Measurements from ENCODE around the gene ANXA1. TPM values are rescaled to one million over a fixed set of nuclear protein-coding genes. Genes with fewer than 3 reads are reported as not detected.

The ANXA1 gene
- total RNA-seq, 3 donors from 2014 or later: 364 to 729 (median 628) TPM

DNA sequence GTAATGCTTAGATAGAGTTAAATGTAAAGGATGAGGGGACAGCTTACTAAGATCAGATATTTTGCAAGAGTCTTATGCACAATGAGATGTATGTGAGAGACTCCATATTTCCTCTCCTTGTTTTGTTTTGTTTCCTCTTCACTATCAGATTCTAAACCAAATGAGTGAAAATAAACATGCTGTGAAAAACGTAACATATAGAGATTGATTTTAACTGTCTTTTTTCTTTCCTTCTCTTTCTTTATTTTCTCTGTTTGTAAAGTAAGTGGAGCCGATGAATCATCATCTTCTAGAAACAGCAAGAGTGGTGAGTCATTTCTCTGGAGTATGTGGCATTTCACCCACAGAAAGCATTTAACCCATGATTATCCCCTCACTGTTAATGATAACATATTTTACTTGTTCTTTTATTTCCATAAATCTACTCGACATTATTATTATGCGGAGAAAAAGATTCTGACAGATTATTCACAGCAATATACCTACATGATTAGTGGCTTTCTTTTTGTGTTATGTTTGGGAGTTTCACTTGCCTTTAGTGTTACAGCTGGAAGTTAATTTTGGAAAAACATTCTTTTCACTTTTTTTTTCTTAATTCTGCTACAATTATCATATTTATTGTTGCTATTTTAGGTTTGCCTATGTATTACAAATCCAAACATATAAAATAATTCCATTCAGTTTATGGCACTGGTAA is 2.1 kb upstream of the ANXA1 start:
- H3K27ac ChIP-seq: peak overlapping the region; percentile 68 to 75
- TF ChIP-seq POLR2AphosphoS5 (IDR thresholded peaks at IDR 0.05): no peak
- no peak for TF ChIP-seq POLR2A (IDR thresholded peaks at IDR 0.05)
- TF ChIP-seq CTCF (IDR thresholded peaks at IDR 0.05): no peak
- DNase-seq (ENCODE audit: low spot score in 2 of 2): no peak
- H3K4me1 ChIP-seq: peaks cover 0 to 8% of the 10 kb centered on the region in 2 donors
- no peaks in the 10 kb centered on the region for H3K36me3 ChIP-seq
- H3K4me3 ChIP-seq: peak overlapping the region in 1 of 3 donors; percentile 14
- no peaks in the 10 kb centered on the region for H3K27me3 ChIP-seq
- H3K9me3 ChIP-seq: no peaks in the 10 kb centered on the region
- intact Hi-C loops (cut with DNase I; ENCODE audit: low total_unique reads): no loop called here

GRCh38 chr9:73152543-73152844 is 829 bp downstream of the ANXA1 start:
- H3K4me3 ChIP-seq: peak overlapping the region; percentile 53 to 65 (median 54)
- H3K36me3 ChIP-seq: no peaks in the 10 kb centered on the region
- TF ChIP-seq CTCF (IDR thresholded peaks at IDR 0.05): no peak
- TF ChIP-seq POLR2AphosphoS5 (IDR thresholded peaks at IDR 0.05): no peak
- TF ChIP-seq POLR2A (IDR thresholded peaks at IDR 0.05): no peak
- no peaks in the 10 kb centered on the region for H3K9me3 ChIP-seq
- peak overlapping the region; percentile 81 to 89 for H3K27ac ChIP-seq
- intact Hi-C loops (cut with DNase I; ENCODE audit: low total_unique reads): no loop called here
- no peak for DNase-seq (ENCODE audit: low spot score in 2 of 2)
- H3K27me3 ChIP-seq: no peaks in the 10 kb centered on the region
- peaks cover 0 to 17% of the 10 kb centered on the region in 2 donors for H3K4me1 ChIP-seq

DNA sequence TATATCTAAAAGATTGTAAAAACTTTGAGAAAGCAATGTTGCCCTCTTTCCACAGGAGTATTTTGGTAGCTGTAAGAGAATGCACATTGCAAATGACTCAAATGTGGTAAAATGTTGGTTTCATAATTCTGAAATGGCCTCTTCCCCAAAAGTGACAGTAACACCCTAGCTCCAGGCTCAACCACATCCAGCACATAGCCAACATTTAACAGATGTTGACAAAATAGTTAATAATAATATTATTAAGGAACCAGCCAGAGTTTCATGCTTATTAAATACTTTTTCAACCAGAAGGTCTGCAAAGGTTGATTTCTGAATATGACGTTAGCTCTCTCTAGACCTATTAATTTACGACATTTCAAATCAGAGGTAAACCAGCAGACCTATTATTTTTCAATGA is 1.3 kb downstream of the ANXA1 start:
- H3K4me1 ChIP-seq: peaks cover 0 to 17% of the 10 kb centered on the region in 2 donors
- DNase-seq (ENCODE audit: low spot score in 2 of 2): no peak
- H3K4me3 ChIP-seq: peak overlapping the region; percentile 53 to 65 (median 54)
- H3K9me3 ChIP-seq: no peaks in the 10 kb centered on the region
- intact Hi-C loops (cut with DNase I; ENCODE audit: low total_unique reads): no loop called here
- TF ChIP-seq POLR2AphosphoS5 (IDR thresholded peaks at IDR 0.05) (no peak), POLR2A (IDR thresholded peaks at IDR 0.05) (no peak), CTCF (IDR thresholded peaks at IDR 0.05) (no peak)
- no peaks in the 10 kb centered on the region for H3K27me3 ChIP-seq
- H3K27ac ChIP-seq: peak overlapping the region; percentile 81 to 89
- no peaks in the 10 kb centered on the region for H3K36me3 ChIP-seq

GRCh38 chr9:73153793-73154227 is 2.1 kb downstream of the ANXA1 start:
- no peaks in the 10 kb centered on the region for H3K9me3 ChIP-seq
- intact Hi-C loops (cut with DNase I; ENCODE audit: low total_unique reads): no loop called here
- no peaks in the 10 kb centered on the region for H3K36me3 ChIP-seq
- TF ChIP-seq POLR2AphosphoS5 (IDR thresholded peaks at IDR 0.05) (peak in 2 of 3 donors; percentile 35 to 69), CTCF (IDR thresholded peaks at IDR 0.05) (no peak)
- peak overlapping the region; percentile 53 to 65 (median 54) for H3K4me3 ChIP-seq
- H3K27ac ChIP-seq: peak overlapping the region; percentile 81 to 89
- no peak for DNase-seq (ENCODE audit: low spot score in 2 of 2)
- H3K4me1 ChIP-seq: peaks cover 0 to 17% of the 10 kb centered on the region in 2 donors
- no peaks in the 10 kb centered on the region for H3K27me3 ChIP-seq

GRCh38 chr9:73154271-73154670 is 2.6 kb downstream of the ANXA1 start:
- Histone ChIP-seq H3K4me3 (peak overlapping the region; percentile 53 to 65 (median 54)), H3K27ac (peak overlapping the region; percentile 81 to 89), H3K27me3 (no peaks in the 10 kb centered on the region), H3K9me3 (no peaks in the 10 kb centered on the region), H3K36me3 (no peaks in the 10 kb centered on the region), H3K4me1 (peaks cover 0 to 17% of the 10 kb centered on the region in 2 donors)
- no peak for DNase-seq (ENCODE audit: low spot score in 2 of 2)
- intact Hi-C loops (cut with DNase I; ENCODE audit: low total_unique reads): no loop called here
- TF ChIP-seq POLR2AphosphoS5 (IDR thresholded peaks at IDR 0.05) (peak in 1 of 3 donors; percentile 25), CTCF (IDR thresholded peaks at IDR 0.05) (no peak)
